ENCODE results near the gene SLAMF8.

GRCh38 chr1:159828176-159828575, 1.5 kb downstream of the SLAMF8 start:
- no peak for TF ChIP-seq CTCF (IDR thresholded peaks at IDR 0.05; ENCODE audit: control extremely low read depth in 1 of 3, insufficient read depth in 1 of 3, low read depth in 1 of 3, low read length in 3 of 3)
- no peak for TF ChIP-seq USF2 (IDR thresholded peaks at IDR 0.05; ENCODE audit: low read length)
- TF ChIP-seq RAD21 (IDR thresholded peaks at IDR 0.05 in 1 of 2, conservative IDR thresholded peaks at IDR 0.05 in 1 of 2; ENCODE audit: low read depth in 2 of 2, low read length in 2 of 2): no peak
- no peak for TF ChIP-seq POLR2A (IDR thresholded peaks at IDR 0.05; ENCODE audit: control extremely low read depth in 1 of 2, low read depth in 2 of 2, low read length in 2 of 2)
